ENCODE measurements around the gene CD276.

DNA sequence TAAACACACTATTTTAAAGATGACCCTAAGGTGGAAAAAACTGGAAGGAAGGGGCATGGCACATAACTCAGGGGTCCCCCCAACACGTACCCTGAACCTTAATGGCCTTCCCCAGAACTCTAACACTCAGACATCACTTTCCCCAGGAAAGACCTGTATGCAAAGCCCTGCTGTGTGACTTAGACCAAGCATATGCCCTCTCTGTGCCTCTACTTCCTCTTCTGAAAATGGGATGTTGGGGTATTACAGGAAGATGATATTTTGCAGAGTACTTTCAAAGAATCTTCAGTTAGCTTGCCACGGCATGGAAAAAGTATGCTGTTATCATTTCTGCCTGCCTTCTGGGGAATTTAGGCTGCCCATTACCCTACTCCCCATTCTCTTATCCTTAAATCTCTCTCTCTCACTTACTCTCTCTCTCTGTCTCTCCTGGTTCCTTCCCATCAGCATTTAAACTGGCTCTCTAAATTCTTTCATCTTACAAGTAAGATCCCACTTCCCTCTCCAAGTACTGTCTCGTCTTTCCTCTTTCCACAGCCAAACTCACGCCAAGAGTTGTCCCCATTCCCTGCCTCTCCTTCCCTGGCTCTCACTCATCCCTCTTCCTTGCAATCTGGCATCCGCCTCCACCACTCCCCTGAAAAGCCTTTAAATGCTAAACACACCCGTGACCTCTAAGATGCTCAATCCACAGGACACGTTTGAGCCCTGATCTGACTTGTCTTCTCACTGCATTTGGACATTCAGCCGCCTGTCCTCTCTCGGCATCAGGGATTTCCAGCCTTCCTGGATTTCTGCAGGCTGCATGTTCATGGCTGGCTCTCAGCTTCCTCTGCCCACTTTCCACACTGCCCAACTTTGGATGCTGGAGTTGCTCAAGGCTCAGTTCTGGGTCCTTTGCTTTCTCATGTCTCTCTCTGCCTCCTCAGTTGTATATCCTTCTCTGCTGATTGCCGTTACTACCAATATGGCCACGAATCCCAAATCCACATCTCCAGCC is 76.4 kb downstream of the CD276 start:
- TF ChIP-seq, protein P1, sequence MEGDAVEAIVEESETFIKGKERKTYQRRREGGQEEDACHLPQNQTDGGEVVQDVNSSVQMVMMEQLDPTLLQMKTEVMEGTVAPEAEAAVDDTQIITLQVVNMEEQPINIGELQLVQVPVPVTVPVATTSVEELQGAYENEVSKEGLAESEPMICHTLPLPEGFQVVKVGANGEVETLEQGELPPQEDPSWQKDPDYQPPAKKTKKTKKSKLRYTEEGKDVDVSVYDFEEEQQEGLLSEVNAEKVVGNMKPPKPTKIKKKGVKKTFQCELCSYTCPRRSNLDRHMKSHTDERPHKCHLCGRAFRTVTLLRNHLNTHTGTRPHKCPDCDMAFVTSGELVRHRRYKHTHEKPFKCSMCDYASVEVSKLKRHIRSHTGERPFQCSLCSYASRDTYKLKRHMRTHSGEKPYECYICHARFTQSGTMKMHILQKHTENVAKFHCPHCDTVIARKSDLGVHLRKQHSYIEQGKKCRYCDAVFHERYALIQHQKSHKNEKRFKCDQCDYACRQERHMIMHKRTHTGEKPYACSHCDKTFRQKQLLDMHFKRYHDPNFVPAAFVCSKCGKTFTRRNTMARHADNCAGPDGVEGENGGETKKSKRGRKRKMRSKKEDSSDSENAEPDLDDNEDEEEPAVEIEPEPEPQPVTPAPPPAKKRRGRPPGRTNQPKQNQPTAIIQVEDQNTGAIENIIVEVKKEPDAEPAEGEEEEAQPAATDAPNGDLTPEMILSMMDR (conservative IDR thresholded peaks at IDR 0.05): no peak
- TF ChIP-seq ZFX (IDR thresholded peaks at IDR 0.05): no peak

Data from C4-2B (cell line).